Measurements from ENCODE around the gene PPP2R5C.
A peak's percentile ranks its signal among the peaks of the same experiment; 100 is the strongest.

The PPP2R5C gene

GRCh38 chr14:101760138-101761011 is 1.1 kb upstream of the PPP2R5C start:
- TF ChIP-seq CTCF (conservative IDR thresholded peaks at IDR 0.05; ENCODE audit: low read length) = no peak
- peak; percentile 98 for DNase-seq (ENCODE audit: low read depth)
- H3K4me3 ChIP-seq (ENCODE audit: low read length) = peak overlapping the region; percentile 97

GRCh38 chr14:101761881-101762529 is 496 bp downstream of the PPP2R5C start:
- no peak for TF ChIP-seq CTCF (conservative IDR thresholded peaks at IDR 0.05; ENCODE audit: low read length)

GRCh38 chr14:101762530-101763101 is 1.1 kb downstream of the PPP2R5C start:
- no peak for TF ChIP-seq CTCF (conservative IDR thresholded peaks at IDR 0.05; ENCODE audit: low read length)
- H3K4me3 ChIP-seq (ENCODE audit: low read length) = peak overlapping the region; percentile 72
- DNase-seq (ENCODE audit: low read depth) = no peak

More at GRCh38 chr14:101761881-101762529, 496 bp downstream of the PPP2R5C start:
- no peak for DNase-seq (ENCODE audit: low read depth)
- peak overlapping the region; percentile 72 for H3K4me3 ChIP-seq (ENCODE audit: low read length)

GRCh38 chr14:101763941-101764709 is 2.6 kb downstream of the PPP2R5C start:
- no peak for DNase-seq (ENCODE audit: low read depth)
- TF ChIP-seq CTCF (conservative IDR thresholded peaks at IDR 0.05; ENCODE audit: low read length) = no peak
- no peak overlapping the region for H3K4me3 ChIP-seq (ENCODE audit: low read length)

GRCh38 chr14:101767618-101768362 is 6.3 kb downstream of the PPP2R5C start:
- no peak overlapping the region for H3K4me3 ChIP-seq (ENCODE audit: low read length)
- no peak for DNase-seq (ENCODE audit: low read depth)
- no peak for TF ChIP-seq CTCF (conservative IDR thresholded peaks at IDR 0.05; ENCODE audit: low read length)

GRCh38 chr14:101770183-101770582 is 8.7 kb downstream of the PPP2R5C start:
- TF ChIP-seq CTCF (conservative IDR thresholded peaks at IDR 0.05; ENCODE audit: low read length) = no peak
- H3K4me3 ChIP-seq (ENCODE audit: low read length) = no peak overlapping the region
- DNase-seq (ENCODE audit: low read depth) = no peak
